GM06990 (cell line): Measurements from ENCODE around the gene PRKCH.

Experiments used
- DNase-seq: peaks from one replicate; pipeline ENCODE4 v3.0.0-alpha.2; 2011; ENCODE audit not compliant: insufficient read length; ENCODE audit errors: extremely low read depth
- H3K27me3 ChIP-seq: replicated peaks from 2 replicates; pipeline ENCODE4 v1.6.0; 2011; ENCODE audit warnings: low read length; ENCODE audit not compliant: control insufficient read depth, insufficient read depth
- H3K36me3 ChIP-seq: 2 replicates; pipeline ENCODE4 v1.5.1; 2011; ENCODE audit warnings: low read length; ENCODE audit not compliant: control insufficient read depth, insufficient read depth
- H3K4me3 ChIP-seq: replicated peaks from 2 replicates; pipeline ENCODE4 v1.5.1; 2011; ENCODE audit warnings: low read depth, mild to moderate bottlenecking, control low read depth, low read length
- CTCF ChIP-seq: IDR thresholded peaks from 2 replicates; pipeline ENCODE4 v1.5.1; 2011; ENCODE audit warnings: low read length, control low read depth, mild to moderate bottlenecking, inconsistent platforms; ENCODE audit not compliant: insufficient read depth, poor library complexity, severe bottlenecking

Gene PRKCH

GRCh38 chr14:61381553-61381952, 60.2 kb downstream of the PRKCH start:
- no peak overlapping the region for H3K4me3 ChIP-seq
- H3K27me3 ChIP-seq, result no peaks in the 10 kb centered on the region
- no peak for DNase-seq
- TF ChIP-seq CTCF, result no peak
- H3K36me3 ChIP-seq, result no peaks in the 10 kb centered on the region

- Histone ChIP-seq H3K4me3 (no peak overlapping the region), H3K36me3 (no peaks in the 10 kb centered on the region), H3K27me3 (no peaks in the 10 kb centered on the region)
- TF ChIP-seq CTCF, result no peak
- no peak for DNase-seq
These were observed 61.5 kb downstream of the PRKCH start for GRCh38 chr14:61382842-61383241.

DNA sequence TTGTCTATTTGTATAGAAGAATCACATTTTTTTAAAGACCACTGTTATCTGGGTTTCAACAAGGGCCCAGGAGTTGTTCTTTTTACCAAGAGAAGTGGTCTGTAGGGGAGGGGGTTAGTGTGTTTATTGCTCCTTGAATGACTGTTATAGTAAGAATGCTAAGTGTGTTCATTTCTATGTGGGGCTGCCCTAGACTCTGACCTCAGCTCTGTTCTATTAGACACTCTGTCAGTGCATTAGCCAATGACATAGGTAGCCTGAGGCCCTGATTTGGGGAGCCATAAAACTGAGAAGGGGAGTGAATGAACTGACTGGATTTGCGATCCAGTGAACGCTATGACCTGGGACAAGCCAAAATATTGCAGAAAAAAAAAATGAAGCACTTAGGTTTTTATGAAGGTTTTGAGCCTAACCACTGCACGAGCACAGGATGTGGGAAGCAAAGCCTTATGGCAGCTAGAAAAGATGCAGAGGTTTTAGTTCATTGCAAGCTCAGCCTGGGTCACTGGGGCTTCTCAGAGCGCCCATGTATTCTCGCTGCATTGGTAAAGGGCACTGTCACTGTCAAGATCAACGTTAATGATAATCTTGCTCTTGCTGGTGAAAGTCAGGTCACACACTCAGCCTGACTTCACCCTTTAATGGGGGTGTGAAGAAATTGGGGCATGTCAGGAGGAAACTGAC, 63.8 kb downstream of the PRKCH start:
- no peak for TF ChIP-seq CTCF
- DNase-seq, result no peak
- no peak overlapping the region for H3K4me3 ChIP-seq
- H3K36me3 ChIP-seq, result no peaks in the 10 kb centered on the region
- no peaks in the 10 kb centered on the region for H3K27me3 ChIP-seq

- DNase-seq, result no peak
- TF ChIP-seq CTCF, result no peak
- Histone ChIP-seq H3K36me3 (no peaks in the 10 kb centered on the region), H3K27me3 (no peaks in the 10 kb centered on the region), H3K4me3 (no peak overlapping the region)
These were observed 64.9 kb downstream of the PRKCH start for GRCh38 chr14:61386173-61386772.

DNA sequence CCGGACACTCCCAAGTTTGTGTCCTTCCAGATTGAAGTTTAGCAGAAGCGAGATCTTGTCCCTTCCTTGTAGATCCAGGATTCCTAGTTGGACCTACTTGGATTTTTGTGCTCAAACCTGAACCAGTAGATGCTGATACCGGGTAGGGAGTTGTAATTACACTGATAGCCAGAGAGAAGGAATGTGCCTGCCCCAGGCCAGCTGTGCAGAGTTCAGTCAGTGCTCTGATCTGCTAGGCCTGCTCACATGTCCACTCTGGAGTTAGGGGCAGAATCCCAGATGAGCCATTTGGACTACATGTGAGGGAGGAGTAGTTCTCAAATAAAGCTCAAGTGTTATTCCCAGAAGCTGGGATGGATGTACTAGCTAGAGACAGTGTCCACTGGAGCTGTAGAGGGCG, 65.7 kb downstream of the PRKCH start:
- Histone ChIP-seq H3K36me3 (no peaks in the 10 kb centered on the region), H3K4me3 (no peak overlapping the region), H3K27me3 (no peaks in the 10 kb centered on the region)
- TF ChIP-seq CTCF, result no peak
- DNase-seq, result no peak
